GM10847 (cell line): ENCODE measurements around the gene RNF114.

Experiments used
- POLR2A ChIP-seq: IDR thresholded peaks from 2 replicates; pipeline ENCODE4 v1.6.1; 2011; ENCODE audit not compliant: insufficient read length; ENCODE audit errors: extremely low read depth

Gene RNF114

DNA sequence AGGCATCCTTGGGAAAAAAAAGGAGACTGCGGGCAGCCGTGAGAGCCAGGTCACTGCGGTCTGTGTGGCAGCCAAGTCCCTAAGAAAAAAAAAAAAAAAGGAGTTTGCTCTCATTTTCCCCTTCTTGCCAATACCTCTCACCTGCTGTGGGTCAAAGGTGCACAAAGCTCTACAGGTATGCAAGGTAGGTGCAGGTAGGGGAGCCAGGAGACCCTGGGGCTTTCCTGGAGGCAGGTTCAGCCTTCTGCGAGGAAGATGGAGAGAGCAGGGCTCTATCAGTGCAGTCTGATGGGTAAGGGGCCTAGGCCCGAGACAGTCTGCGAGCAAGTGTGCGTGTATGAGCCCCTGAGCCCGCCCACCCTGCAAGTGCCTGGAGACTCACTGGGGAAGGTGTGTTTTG is 34.3 kb downstream of the RNF114 start:
- TF ChIP-seq POLR2A: no peak

DNA sequence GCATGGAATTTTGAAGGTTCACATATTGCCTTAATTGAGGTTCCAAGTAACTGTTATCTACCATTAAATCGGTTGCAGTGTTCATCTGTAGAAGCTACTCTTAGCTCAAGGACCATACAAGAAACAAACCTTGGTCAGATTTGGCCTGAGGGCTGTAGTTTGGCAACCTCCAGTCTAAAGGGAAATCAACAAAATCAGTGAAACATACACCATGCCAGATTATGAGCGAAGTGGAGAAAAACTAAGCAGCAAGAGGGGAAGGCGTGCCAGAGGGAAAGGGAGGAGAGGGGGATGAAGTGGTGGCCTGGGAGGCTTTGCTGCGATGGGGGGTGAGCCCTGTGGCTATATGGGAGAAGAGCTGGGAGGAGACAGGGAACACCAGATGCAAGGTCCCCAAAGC is 37.8 kb downstream of the RNF114 start:
- TF ChIP-seq POLR2A: no peak

DNA sequence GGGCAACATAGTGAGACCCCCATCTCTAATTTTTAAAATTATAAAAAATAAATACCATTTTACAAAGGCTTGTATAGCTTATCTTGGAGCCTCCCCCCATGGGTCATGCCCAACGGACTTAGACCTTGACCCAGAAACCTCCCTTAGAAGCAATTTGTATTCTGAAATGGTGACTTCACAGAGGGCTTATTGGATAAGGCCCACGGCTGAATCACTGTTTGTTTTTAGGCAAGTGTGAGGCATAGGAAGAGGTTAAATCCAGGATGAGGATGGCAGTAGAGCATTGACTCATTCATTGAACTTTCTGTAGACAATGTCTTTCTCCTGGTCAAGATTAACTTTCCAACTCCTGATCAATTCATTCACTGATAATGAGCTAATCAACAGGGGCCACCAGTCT is 40.3 kb downstream of the RNF114 start:
- no peak for TF ChIP-seq POLR2A

DNA sequence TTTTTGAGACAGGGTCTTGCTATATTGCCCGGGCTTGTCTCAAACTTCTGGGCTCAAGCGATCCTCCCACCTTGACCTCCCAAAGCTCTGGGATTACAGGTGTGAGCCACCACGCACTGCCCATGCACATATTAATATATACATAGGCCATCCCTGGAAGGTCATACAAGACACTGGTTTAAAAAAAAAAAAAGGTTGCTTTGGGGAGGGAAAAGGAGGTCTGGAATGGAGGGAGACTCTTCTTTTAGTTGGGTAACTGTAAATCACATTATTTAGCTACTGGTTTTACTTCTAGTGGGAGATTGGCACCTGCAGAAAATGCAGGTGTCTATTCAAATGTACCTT is 42.5 kb downstream of the RNF114 start:
- TF ChIP-seq POLR2A: no peak

DNA sequence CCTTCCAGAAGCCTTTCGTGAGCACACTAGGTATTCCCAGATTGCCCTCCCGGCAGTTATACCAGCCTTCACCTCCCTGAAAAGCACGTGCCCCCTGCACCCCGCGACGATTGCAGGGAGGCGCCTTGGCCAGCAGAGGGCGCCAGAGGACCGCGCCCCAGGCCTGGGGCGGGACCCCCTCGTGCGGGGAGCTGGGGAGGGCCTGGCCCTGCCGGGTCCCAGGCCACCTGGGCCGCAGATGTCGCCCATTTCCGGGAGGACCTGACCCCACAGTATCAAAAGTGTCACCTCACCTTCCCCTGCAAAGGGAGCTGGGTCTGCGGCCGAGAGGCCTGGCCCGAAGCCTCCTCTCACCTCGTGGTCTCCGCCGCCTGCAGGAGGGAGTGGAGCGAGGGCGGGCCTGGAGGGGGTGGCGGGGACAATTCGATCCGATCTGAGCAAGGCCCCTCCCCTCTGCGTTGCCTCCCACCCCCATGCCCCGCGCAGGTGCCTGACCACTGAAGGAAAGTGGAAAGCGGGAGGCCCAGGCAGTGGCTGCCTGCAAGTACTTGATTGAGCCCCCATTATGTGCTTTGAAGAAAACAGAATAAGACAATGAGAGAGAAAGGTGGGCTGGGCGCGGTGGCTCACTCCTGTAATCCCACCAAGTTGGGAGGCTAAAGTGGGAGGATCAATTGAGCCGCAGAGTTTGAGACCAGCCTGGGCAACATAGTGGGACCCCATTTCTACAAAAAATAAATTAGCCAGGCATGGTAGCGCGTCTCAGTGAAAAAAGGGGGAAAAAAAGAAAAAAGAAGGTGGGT is 43.0 kb downstream of the RNF114 start:
- TF ChIP-seq POLR2A: no peak

DNA sequence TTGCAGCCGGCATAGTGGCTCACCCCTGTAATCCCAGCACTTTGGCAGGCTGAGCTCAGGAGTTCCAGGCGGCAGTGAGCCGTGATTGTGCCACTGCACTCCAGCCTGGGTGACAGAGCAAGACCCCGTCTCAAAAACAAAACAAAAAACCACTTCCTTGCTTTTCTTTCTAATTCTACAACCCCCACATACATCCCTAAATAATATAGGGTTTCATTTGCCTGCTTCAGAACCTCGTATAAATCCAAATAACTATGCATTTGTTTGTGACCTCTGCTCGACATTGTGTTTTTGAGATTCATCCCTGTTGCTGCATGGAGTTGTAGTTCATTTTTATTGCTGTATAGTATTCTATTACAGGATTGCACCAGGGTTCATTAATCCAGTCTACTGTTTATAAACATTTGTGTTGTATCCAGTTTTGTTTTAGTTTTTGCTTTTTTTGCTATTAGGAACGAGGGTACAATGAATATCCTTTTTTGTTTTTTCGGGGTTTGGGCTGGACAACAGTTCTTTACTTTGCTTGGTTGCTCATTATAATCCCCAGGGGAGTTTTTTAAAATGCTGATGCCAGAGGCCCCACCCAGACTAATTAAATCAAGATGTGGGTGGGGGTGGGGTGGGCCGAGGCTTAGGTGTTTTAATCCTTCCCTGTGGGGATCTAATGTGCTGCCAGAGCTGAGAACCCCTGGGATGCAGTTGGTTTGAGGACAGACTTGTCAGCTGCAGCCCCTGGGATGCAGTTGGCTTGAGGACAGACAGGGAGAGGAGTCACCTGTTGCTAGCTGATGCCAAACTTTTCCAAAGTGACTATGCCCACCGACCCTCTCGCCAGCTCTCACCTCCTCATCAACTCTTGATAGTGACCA is 44.2 kb downstream of the RNF114 start:
- no peak for TF ChIP-seq POLR2A

DNA sequence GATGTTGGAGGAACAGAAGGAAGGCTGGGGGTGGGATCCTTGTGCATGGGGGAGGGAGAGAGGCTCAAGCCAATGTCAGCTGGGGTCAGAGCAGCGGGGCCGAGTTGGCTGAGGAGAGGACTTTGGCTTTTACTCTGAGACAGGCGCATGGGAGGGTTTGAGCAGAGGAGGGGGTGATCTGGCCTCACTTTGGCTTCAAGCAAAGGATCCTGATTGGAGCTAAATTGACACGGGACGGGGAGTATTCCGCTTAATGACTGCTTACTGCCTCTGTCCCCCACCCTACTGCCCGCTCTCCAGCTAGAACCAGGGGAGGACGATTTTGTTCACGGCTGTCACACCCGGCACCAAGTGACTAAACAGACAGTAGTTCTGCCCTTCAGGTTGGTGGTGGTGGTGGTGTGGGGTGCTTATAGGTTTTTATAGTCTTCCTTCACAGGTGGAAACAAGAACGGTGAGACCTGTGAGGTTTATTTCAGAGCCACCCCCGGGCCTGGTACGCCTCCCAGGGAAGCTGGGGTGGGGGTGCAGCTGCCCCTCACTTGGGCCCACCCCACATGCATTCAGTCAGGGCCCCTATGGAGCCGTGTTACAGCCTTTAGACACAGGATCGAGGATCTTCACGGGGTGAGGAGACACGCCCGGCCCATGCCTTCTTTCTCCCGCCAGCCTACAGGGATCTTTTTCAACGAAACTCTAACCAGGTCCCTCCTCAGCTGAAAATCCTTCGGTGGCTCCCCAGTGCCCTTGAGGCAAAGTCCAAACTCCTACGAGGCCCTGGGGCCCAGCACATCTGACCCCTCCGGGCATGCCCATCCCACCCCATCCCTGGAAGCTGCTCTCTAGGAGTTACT is 45.2 kb downstream of the RNF114 start:
- no peak for TF ChIP-seq POLR2A

DNA sequence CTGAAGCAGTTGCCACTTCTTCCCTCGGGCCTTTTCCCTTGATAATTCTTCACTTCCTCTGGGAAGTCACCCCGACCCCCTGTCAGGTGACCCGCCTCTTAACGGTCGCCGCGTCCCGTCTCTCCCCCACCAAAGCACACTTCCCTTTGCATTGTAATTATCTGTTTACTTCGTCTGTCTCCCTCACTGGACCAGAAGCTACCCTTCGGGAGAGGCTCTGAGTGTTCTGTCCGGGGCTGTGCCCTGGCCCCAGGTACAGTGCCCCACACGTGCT is 45.8 kb downstream of the RNF114 start:
- TF ChIP-seq POLR2A: no peak

DNA sequence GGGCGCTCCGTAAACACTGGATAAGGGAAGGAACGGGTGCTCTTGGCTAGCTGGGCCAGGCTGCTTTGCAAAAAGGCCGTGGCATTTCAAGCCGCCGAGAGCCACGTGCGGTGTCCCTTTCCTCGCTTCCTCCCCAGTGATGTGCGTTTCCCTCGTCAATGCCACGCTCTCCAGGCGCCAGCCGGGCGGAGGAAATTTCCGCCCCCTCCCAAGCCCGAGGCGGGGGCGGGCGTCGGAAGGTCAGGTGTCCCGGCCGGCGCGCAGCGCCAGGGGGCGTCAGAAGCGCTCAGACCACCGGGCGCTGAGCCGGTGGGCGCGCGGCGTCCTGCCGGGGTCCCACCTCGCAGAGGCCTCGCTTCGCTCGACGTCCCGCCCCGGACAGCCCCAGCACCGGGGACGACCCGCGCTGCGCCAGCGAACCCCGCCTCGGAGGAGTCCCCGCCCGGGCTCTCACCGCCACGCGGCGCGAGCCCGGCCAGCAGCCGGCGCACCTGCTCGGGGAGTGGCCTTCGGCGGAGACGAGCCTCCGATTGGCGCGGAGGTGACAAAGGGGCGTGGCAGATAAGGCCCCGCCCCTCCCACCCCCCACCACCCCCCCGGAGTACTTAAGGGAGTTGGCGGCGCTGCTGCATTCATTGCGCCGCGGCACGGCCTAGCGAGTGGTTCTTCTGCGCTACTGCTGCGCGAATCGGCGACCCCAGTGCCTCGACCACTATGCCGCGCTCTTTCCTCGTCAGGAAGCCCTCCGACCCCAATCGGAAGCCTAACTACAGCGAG is 46.3 kb downstream of the RNF114 start, which contains the start of gene SNAI1:
Gene SNAI1, plus strand, starts transcription at position 635 of the 777 bp plus-strand sequence. Its CDS starts 80 bp downstream, at position 715.
- peak; percentile 87 for TF ChIP-seq POLR2A

DNA sequence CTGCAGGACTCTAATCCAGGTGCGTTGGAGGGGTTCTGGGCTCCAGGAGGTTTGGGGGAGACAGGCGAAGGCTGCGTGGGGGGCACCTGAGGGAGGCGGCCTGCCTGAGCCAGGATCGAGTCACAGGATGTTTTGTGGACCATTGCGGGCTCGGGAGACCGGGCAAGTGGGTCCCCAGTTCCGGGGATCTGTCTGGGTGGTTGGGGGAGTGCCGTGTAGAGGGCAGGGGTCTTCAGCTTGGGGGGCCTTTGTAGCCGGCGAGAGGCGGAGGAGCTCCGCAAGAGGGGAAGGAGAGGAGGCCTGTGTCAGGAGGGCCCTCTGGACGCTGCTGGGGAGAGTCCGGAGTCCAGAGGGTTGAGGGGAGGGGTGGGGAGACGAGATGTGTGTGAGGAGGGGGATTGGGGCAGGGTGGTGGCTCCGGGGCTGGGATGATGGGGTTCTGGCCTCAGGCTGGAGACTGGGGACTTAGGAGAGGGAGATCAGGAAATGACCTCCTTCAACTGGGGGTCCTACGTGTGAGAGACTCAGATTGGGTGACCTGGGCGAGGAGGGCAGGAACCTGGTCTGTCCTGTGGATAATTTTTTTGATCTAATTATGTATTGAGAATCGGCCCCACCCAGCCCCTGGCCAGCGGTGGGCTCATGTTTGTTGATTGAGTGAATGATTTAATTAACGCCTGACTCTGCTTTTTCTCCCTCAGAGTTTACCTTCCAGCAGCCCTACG is 47.1 kb downstream of the RNF114 start:
- TF ChIP-seq POLR2A: no peak

DNA sequence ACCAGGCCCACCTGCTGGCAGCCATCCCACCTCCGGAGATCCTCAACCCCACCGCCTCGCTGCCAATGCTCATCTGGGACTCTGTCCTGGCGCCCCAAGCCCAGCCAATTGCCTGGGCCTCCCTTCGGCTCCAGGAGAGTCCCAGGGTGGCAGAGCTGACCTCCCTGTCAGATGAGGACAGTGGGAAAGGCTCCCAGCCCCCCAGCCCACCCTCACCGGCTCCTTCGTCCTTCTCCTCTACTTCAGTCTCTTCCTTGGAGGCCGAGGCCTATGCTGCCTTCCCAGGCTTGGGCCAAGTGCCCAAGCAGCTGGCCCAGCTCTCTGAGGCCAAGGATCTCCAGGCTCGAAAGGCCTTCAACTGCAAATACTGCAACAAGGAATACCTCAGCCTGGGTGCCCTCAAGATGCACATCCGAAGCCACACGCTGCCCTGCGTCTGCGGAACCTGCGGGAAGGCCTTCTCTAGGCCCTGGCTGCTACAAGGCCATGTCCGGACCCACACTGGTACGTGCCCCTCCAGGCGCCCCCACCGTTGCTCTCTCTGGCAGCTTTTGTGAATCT is 47.7 kb downstream of the RNF114 start:
- no peak for TF ChIP-seq POLR2A

DNA sequence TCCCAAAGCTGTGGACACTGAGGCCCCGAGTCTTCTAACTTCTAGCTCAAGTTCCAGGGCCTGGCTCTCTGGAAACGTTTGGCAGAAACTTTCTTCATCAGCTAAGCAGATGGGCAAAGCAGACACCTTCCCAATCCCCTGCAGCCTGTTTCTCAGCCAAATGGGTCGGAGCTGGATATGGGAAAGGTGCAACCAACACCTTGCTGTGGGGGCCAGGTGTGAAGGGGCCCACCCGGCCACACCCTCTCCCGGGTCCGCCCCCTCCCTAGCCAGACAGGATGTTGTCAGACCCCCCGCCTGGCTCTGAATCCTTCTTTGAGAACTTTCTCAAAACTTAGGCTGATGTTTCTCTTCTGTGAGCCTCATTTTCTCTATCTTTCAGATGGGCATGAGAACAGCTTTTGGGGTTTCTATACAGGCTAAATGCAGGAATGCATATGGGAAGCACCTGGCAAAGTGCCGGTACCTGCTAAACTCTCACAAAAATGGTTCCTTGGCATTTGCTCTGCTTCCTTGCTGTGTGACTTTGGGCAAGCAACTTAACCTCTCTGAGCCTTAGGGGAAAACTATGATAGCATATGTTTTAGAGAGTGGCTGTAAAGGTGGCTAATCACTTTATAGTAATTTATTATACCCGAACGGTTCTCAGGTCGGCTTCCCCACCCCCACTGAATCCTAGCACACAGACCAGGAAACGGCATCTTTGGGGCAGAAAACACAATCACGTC is 48.4 kb downstream of the RNF114 start:
- no peak for TF ChIP-seq POLR2A

DNA sequence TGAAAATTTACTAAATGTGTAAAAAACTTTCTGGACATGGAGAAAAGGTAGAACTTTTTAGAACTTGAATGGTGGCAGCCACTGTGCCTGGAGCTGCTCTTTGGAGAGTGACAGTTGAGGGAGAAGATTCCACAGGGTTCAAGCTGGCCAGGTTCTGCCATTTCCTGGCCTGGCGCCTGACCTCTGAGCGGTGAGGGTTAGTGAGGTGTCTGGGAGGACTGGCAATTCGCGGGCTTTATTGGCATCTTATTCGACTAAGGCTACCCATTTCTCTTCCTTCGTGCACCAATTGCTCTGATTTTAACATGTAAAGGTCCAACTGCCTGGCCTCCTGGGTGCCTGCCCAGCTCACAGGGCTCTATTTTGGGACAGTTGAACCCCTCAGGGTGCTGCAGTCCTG is 49.0 kb downstream of the RNF114 start:
- TF ChIP-seq POLR2A: no peak
